Activated CD4-positive, alpha-beta T cell treated with anti-CD3 and anti-CD28 coated beads, Interleukin-10, Interleukin-2, amounts not matched to agents 100 ng/mL and 50 ng/mL, durations not matched to agents 16 hours and 8 hours (primary cell): ENCODE data around the gene THBS3.
"Not testable (repeated sequence)": the region's sequence is repeated elsewhere in the genome, so short reads cannot be mapped to it uniquely, and the experiment has no call there.

Experiments used
- DNase-seq: peaks from one replicate; pipeline ENCODE4 v3.0.0-alpha.2; 2020

The THBS3 gene

DNA sequence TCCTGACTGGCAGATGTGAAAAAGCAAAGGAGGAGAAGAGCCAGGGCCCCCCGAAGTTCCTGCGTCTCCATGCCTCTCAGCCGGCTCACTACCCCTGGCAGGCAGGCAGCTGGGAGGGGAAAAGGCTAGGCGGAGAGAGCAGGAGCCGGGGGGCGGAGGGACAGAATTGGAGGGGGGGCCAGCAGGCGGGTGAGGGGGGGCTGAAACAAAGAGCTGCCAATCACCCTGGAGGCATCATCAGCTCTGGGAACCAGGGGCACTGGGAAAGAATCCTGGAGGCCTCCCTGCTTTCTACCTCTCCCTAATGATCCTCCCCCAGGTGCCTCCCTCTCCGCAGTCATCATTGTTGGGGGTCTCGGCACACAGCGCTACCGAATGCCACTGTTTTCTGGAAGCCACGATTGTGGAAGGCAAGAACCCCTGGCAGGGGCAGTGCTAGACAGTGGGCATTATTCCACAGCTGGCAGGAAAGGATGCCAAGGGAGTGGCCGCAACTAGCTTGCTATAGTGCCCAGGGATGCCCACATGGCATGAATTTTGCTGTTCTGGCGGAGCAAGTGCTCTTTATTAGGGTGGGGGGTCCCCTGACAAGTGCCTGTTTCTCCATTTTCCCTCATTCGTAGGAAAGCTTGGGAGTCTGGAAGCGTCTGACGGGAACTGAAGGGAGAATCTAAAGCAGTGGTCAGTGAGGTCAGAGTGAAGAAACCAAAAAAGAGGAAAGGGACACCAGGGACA lies at the start of gene THBS3:
THBS3 (minus strand) TSS at position 92 of the 735 bp plus-strand sequence; CDS start at position 71, 21 bp downstream.
- DNase-seq = no peak

DNA sequence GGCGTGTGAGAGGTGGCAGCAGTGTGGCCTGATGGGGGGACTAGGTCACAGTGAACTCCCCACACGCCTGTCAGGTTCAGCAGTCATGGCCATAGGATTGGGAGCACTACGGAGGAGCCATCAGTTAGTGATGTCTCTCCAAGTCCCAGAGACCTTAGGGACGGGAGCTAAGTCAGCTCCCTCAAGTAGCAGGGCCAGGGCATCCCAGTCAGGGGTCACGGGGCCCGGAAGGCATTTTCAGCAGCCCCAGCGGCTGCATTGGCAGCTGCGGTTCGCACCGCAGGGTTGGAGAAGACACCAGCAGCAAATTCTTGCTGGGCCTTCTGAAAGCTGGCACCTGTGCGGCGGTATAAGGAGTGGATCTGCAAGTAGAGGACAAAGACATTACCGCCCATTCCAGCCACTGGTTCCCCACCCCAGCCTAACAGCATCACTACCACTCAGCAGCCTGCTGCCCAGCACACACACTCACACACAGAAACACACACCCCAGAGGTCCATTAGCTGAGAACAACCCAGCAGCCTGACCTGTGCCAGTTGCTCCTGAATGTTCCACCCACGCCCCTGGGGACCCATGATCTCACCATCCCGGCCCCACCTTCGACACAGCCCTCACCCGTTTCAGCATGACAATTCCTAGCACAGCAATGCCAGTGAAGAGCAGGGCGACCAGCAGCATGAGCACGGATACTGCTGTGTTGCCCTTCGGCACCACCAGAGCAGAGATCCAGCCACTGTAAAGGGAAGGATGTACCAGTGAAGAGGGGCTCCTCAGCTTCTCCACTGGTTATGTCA lies 48.6 kb upstream of the THBS3 start:
- DNase-seq = no peak

DNA sequence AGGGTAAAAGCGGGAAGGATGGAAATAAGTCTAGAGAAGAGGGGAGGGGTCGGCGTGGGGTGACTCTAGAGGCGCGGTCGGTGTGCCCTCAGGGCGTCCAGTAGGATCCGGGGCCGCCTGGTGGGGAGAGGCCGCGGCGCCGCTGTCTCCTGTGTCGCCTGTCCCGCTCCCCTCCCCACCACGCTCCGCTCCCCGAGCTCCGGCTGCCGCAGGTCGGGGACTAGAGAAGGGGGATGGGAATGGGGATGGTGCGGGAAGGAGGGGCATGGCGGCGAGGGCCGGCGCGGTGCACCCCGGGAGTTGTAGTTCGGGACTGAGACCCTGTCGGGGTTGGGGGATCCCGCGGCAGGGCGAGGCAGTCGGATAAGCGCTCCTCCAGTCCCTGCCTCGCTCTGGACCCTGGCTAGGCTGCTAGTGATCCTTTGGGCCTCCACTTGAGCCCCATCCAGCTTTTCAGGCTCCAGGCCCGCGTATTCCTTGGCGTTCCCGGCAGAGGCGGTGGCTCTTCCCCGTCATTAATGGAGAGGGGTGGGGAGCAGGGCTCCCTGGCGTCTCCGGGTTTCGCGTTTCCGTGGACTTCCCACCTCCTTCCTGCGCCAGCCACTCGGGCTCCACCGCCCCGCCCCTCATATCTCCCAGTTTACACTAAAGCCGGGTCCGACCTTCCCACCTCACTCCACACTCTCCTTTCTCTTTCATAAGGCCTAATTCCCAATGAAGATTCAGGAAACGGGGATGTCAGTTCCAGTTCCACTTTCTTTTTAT lies 47.7 kb upstream of the THBS3 start, which contains the start of gene ENTREP3:
ENTREP3 (minus strand) TSS at position 241 of the 765 bp plus-strand sequence. CDS start 606 bp downstream, outside the sequence.
- DNase-seq = peak; percentile 88

DNA sequence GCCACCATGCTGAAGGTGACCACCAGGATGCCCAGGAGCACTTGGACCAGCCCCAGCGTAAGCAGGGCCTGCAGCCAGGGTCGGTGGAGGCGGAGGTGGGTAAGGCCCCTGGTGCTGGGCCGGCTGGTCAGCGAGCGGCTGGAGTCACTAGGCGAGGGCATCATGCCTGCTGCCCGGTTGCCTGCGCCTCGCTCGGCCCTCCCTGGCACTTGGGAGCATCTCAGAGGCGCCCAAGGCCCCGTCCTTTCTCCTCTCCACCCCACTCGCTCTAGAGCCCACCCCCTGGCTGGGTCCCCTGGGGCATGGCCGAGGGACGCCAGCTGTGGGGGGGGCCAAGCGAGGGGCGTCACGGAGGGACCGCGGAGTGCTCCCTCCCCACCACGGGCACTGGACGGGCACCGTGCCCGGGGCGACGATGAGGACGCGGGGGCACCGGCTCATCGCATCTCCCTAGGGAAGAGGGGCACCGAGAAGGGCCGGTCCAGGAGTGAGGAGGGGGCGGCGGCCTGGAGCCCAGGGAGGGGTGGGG lies 47.1 kb upstream of the THBS3 start:
- no peak for DNase-seq

DNA sequence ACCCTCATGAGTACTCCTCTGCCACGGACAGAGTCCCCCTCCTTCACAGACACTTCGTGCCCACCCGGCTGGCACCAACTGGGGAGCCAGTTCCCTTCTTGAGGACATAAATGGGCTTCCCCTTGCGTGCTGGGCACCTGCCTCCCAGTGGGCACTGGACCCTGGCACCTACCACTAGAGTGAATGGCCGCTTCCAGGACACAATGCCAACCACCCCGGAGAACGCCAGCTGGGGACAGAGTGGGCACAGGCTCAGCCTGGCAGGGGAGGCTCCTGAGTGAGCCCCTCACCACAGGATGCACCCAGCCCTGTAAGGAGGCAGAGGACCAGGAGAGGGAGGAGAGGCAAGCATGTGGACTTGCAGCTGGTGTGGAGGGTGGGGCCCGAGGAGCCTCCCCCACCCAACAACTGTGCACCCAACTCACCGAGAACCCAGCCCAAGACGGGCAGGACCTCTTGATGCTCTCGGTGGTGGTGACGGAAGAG lies 46.6 kb upstream of the THBS3 start:
- DNase-seq = no peak

DNA sequence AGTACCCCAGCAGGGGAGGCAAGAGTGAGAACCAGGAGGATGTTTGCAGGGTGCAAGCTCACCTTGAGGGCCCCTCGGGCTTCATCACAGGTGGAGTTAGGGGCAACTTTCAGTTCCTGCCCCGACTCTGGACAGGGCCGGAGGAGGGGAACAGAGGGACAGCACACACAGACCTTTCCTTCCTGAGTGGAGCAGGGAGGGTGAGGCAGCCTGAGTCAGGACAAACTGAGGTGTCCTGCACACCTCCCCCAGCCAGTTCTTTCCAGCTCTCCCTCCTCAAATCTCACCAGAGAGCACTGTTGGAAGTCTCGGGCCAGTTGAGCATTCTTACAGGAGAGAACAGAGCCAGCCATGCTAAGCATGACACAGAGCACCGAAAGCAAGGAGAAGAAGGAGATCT lies 46.1 kb upstream of the THBS3 start:
- no peak for DNase-seq

DNA sequence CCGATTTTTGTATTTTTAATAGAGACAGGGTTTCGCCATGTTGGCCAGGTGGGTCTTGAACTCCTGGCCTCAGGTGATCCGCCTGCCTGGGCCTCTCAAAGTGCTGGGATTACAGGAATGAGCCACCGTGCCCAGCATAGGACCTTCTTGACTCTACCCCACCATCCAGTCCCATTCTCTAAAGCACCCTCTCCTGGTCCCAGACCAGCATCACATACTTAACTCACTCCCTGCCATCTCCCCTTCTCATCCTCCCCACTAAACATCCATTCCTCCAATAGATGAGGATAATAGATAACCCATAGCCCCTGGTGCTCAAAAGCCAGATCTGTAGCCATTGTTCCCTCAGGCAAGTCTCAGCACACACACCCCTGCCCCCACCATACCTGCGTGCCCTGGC lies 45.5 kb upstream of the THBS3 start:
- DNase-seq = no peak

DNA sequence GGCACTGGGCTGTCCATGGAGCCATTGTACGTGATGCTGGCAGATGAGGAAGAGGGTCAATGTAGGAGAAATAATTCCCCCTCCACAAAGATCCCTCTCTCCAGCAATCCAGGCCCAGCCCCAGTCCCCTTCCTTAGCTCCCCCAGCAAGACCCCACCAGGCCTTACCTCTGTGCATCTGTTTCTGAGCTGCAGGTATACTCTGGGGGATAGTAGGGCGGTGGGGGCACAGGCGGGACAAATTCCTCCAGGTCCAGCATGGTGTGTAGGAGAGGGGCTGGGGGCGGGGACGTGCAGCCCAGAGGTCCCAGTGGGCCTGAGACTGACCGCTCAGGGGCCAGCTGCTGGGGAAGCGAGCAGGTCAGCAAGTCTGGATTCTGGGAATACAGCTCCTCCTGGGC lies 43.9 kb upstream of the THBS3 start:
- no peak for DNase-seq

DNA sequence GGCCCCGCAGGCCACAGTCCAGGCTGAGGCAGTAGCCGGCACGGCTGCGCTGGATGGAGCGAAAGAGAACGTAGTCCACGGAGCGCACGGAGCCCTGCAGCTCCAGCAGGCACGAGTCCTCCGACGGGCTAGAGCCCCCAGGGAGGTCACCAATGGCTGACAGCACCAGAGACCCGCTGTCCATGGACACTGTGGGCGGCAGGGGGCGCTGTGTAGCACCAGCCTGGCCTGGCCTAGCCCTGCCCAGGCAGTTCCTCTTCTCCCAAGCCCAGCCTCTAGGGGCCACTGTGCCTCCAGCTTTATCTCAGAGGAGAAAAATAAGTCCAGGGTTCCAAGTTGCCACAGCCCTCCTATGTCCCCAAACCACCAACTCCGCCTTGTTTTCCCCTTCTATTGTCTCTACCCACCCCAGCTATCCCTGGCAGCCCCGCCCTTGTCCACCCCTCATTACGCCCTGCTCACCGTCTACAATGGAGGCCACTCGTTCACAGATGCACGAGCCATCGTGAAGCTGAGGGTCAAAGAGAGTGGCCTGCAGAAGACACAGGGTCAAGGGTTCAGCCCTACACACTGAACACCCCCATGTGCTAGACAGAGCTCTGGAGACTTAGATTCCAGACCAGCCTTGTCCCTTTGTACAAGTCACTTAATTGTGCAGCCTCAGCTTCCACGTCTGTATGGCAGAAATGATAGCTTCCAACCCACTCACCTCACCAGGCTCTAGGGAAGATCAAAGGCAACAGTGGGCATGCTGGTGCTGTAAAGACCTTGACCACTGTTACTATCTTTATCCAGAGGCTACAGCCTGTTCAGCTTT lies 43.1 kb upstream of the THBS3 start:
- DNase-seq = peak; percentile 97

DNA sequence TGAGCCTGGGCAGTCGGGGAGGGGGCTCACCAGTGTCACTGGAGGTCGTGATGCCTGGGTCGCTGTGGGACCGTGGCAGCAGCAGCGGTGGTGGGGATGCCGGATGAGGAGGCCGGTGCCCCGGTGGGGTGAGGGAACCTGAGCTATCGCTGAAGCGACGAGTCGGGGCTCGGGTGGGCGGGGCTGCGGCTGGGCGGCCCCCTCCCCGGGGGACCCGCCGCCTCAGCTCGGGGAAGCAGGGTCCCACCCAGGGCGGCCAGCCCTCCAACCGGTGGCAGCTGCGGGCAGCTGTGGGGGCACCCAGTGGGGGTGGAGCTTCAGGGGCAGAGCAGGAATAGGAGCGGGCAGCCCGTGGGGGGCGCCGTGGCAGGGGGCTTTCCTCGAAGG lies 42.5 kb upstream of the THBS3 start:
- no peak for DNase-seq

DNA sequence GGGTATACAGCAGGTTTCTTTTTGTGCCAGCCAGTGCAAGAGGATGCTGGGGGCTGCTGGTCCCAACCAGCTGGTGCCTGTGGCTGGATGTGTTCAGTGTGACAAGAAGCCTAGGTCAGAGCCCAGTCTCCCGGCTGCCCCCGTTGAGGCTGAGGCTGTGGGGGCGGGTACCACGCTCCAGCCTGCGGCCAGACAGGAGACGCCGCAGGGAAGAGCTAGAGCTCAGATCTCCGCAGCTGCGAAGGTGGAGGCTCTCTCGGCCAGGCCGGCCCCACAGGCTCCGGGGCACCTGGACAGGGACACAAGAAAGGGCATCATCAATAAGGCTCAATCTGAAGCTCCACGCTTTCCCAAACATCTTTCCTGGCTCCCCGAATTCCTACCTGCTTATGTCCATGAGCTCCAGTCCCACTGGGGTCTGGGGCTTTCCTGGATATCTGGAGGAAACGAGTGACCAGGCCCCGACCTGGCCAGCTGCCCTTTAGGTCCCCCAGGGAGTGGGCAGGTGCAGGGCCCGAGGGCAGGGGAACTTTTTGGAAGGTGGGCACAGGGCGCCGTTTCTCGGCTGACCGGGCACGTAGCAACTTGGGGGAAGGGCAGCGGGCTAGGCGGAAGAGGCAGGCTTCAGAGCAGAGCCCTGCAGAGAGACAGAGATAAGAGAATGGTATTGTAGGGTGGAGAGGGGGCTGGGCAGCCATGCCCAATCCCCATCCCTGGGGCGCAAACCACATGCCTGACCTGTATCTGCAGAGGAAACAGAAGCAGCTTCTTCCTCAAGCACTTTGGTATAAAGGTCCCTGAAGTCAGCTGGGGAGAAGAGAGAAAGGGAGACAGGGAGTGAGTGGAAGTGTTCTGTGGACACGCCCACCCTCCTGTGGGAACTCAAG lies 40.2 kb upstream of the THBS3 start:
- DNase-seq = no peak

DNA sequence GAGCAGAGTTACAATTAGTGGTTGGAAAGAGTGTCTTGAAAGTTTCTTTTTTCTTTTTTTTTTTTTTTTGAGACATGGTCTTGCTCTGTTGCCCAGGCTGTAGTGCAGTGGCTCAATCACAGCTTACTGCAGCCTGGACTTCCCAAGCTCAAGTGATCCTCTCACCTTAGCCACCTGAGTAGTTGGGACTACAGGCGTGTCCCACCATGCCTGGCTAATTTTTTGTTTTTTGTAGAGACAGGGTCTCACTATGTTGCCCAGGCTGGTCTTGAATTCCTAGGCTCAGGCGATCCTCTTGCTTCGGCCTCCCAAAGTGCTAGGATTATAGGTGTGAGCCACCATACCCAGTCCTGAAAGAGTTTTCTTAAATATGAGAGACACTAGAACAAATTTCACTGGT lies 39.1 kb upstream of the THBS3 start:
- not testable (repeated sequence) for DNase-seq

DNA sequence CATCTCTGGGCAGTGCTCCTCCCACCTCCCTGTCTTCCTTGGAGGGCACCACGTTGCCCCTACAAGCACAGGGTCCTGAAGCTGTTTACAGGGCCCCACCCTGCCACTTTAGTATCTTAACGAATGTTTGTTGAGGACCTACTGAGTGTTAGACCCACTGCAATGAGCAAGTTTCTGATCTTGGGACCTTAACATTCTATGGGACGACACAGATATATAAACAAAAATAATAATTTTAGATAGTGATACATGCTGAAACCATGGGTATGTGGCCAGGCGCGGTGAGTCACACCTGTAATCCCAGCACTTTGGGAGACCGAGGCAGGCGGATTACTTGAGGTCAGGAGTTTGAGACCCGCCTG lies 37.4 kb upstream of the THBS3 start:
- no peak for DNase-seq

DNA sequence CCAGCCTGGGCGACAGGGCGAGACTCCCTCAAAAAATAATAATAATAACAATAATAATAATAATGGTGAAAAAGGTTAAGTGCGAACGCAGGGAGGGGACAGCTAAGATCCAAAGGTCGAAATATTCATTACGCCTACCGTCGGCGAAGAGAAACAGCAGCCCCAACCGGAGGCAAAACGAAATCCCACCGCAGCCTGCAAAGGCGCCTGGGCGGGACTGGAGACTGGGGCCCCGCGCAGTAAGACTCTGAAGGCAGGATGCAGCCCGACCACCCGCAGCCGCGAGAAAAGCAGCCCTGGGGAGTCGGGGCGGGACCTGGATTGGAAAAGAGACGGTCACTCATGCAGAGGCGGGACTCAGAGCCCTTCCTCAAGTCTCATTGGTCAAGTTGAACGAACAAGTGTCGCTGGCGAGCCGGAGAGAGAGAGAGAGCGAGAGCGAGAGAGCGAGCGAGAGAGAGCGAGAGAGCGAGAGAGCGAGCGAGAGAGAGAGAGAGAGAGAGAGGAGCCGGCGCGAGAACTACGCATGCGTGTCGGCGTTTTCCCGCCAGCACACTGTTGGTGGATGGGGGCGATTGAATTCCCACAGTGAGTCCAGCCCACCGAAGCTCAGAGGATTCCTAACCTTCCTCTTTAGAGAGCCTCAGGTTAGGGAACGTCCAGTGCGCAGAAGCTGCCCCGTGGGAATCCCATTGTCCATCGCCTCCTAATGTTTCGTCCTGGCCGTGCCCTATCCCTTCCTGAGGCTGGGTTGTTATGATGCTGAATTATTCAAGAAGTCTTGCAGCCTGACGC lies 36.9 kb upstream of the THBS3 start:
- DNase-seq = peak; percentile 99

DNA sequence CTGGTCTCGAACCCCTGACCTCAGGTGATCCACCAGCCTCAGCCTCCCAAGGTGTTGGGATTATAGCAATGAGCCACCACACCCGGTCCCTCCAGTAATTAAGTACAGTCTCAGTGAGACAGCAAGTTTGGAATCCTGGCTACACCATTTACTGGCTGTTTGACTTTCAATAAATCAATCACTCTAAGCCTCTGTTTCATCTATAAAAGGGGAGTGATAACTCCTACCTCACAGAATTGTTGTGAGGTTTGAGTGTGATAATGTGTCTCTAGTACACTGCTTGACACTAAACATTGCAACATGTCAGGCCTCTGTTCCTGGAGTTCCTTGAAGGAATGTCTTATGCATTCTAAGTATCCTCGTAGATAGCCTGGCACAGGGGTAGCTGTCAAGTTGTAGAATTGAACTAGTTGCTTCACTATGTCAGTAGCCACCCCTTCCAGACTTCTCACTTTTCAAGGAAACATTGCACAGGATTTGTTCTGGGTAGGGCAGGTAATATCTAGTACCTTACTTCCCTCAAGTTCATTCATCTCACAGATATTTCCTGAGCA lies 35.2 kb upstream of the THBS3 start:
- DNase-seq = no peak

DNA sequence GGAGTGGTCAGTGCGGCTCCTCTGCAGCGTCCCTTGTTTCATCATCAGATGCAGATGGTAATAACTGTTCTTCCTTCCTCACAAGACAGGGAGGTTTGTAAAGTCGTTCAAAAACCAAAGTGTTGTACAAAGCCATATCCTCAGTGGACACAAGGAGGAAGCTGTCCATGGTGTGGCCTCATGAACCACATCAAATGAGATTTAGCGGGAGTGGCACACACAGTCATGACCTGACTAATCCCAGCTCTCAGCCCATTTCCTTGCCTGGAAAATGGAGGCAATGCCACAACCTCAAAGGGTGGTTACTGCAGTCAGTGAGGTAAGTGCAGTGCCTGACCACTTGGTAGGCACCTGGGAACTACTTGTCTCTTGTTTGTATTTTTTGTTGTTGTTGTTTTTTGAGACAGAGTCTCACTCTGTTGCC lies 34.2 kb upstream of the THBS3 start:
- DNase-seq = peak; percentile 51

DNA sequence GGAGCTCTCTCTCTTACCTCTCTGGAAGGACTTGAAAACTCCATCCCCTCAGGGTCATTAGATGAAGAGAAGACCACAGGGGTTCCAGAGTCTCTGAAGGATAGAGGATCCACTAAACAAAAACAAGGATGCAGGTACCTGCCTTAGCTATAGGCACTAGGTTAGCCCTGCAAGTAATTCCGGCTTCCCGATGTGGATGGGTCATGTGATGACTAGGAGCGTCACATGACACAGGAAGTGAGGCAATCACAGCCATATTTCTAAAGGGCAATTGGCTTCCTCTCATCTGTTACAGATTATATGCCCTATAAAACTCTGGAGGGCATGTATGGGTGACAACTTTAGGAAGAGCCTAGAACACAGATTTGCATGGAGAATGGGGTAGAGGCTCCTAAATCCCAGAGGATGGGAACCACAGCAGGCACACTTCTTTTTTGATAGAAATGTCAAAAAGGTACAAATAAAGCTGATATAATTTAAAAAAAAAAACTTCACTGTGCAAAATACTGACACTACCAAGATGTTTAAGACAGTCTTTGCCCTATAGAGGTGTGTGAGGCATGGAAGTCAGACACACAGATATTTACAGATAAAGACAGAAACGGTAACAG lies 33.5 kb upstream of the THBS3 start:
- peak; percentile 87 for DNase-seq

DNA sequence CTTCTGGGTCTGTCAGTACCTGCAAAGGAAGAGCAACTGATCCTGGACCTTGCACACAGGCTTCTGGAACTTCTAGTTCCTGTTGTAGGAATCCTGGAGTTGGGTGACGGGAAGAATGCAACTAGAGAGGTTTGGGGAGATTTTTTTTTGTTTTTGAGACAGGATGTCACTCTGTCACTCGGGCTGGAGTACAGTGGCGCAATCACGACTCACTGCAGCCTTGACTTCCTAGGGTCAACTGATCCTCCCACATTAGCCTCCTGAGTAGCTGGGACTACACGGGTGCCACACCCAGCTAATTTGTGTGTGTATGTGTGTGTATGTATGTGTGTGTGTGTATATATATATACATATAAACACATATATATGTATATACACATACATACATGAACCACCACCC lies 28.8 kb upstream of the THBS3 start:
- no peak for DNase-seq

DNA sequence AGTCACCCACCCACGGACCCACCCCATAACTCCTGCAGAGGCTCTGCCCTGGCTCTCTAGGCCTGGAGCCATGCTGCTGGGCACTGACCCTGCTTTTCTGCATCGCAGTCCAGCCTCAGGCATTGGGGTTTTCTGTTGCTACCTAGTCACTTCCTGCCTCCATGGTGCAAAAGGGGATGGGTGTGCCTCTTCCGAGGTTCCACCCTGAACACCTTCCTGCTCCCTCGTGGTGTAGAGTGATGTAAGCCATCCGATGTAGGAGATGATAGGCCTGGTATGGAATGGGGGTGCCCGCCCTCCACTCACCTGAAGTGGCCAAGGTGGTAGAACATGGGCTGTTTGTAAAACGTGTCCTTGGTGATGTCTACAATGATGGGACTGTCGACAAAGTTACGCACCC lies 27.7 kb upstream of the THBS3 start:
- DNase-seq = not testable (repeated sequence)
